NCI-H82 (cell line): ENCODE data around the gene ZNF8.
A peak's percentile ranks its signal among the peaks of the same experiment; 100 is the strongest.
"Not testable (repeated sequence)": the region's sequence is repeated elsewhere in the genome, so short reads cannot be mapped to it uniquely, and the experiment has no call there.

ENCODE experiments used
- DNase-seq: peaks from one replicate; lab custom pipeline; 2025; lab: John Stamatoyannopoulos, UW

Gene ZNF8

DNA sequence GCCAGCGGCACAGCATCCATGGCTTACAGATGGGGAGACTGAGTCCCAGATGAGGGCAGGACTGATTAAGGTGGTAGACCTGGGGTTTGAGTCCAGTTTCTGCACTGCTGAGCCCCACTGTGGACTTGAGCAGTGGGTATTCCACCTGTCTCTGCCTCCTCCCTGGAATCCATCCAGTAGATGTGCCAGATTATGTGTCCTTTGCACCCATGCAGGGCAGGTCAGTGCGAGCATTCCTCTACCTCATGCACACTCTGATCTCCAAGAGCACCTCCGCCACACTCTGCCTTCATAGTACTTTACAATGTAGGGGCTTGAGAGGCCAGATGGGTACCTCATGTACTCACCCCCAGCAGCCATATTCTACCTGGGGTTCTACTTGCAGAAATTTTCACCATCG lies 58.1 kb downstream of the ZNF8 start:
- no peak for DNase-seq

- DNase-seq = no peak
These were observed 59.6 kb downstream of the ZNF8 start for GRCh38 chr19:58338336-58338735.

DNA sequence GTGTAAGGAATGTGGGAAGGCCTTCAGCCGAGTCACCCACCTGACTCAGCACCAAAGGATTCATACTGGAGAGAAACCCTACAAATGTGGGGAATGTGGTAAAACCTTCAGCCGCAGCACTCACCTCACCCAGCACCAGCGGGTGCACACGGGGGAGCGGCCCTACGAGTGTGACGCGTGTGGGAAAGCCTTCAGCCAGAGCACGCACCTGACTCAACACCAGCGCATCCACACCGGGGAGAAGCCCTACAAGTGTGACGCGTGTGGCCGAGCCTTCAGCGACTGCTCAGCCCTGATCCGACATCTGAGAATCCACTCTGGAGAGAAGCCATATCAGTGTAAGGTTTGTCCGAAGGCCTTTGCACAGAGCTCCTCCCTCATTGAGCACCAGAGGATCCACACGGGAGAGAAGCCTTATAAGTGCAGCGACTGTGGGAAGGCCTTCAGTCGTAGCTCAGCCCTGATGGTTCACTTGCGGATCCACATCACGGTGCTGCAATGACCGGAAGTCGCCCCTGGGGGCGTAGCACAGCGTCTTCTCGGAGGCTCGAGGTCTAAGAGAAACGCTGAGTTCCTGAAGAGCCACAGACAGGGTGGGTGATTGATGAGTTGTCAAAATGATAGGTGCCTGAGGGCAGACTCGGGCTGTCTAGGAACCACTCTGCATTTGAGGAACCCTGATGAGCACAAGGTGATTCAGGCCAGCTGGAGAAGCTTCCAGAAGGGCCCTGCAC lies 60.2 kb downstream of the ZNF8 start:
- DNase-seq = no peak

GRCh38 chr19:58345558-58345957 lies 66.8 kb downstream of the ZNF8 start:
- DNase-seq = no peak

DNA sequence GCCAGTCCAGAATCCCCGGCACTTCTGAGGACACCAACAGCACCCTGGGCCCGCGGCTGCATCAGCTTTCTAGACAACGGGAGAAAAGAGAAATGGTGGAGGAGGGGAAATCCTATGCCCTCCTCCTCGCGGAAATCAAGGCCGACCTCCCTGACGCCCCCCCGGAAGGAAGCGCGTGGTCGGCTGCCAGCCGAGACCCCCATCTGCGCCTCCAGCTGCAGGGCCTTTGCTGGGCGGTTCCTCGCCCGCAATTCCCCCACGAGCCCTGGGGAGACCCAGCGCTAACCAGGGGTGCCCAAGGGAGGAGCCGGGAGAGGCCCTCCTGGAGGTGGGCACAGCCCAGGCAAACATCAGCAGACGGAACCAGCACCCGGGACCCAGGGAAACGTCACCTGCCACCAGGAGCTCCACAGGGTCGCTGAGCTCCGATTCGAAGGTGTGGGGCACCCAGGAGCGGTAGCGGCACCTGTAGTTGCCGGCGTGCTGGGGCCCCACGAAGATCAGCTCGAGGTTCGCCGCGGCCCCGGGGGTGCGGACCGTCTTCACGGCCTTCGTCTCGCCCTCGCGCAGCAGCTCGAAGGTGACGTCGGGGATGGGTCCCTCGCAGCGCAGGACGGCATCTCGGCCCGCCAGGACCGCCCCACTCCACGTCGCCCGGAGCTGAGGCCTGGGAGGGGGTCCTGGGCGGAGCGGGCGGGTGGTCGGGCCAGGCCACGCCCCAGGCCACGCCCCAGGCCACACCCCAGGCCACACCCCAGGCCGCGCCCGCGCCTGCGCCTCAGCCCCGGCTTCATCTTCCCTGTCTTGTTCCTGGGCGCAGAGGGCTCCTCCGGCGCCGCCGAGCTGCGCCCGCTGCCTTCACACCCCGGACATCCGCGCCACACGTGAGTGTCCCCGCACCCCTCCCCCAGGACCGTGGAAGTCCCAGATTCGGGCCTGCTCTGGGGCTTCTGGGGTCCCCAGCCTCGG lies 68.5 kb downstream of the ZNF8 start:
- peak; percentile 87 for DNase-seq

- DNase-seq = not testable (repeated sequence)
These were observed 69.3 kb downstream of the ZNF8 start for GRCh38 chr19:58348080-58348479.

DNA sequence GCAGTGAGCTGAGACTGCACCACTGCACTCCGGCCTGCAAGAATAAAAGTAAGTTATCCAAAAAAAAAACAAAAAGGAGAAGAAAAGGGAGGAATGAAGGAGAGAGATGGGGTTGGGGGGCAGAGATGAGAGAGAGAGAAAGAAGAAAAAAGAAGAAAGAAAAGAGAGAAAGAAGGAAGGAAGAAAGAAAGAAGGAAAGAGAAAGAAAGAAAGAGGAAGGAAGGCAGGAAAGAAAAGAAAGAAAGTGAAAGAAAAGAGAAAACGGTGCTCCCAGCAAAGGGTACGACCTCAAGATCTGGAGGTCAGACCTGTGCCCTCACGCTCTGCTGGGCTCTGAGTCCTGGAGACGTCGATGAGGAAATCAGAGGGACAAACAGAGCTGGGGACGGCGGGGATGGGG lies 70.8 kb downstream of the ZNF8 start:
- no peak for DNase-seq

- DNase-seq = no peak
These were observed 71.5 kb downstream of the ZNF8 start for GRCh38 chr19:58350001-58350861.

- DNase-seq = no peak
These were observed 72.3 kb downstream of the ZNF8 start for GRCh38 chr19:58350871-58351557.

GRCh38 chr19:58351558-58351878 lies 72.8 kb downstream of the ZNF8 start:
- no peak for DNase-seq

- no peak for DNase-seq
These were observed 73.4 kb downstream of the ZNF8 start for GRCh38 chr19:58351990-58352755.
